Endothelial cell of umbilical vein (primary cell): ENCODE results near the gene RAB12. TPM values are rescaled to one million over a fixed set of nuclear protein-coding genes. Genes with fewer than 3 reads are reported as not detected.

Experiments used
- BruUV-seq: library from RNA; stranded (reverse); fragments of 400-500 nt; replicated peaks from 2 replicates; lab custom pipeline; 2021; lab: Mats Ljungman, UMichigan
- CTCF ChIA-PET: fragments of 300-600, 350-600 bp; sonication (Branson Sonifier 250); formaldehyde crosslinking; loops from one replicate; lab custom pipeline; 2021; ENCODE audit warnings: antibody characterized with exemption, inconsistent platforms; lab: Charles Lee
- POLR2A ChIA-PET: fragments of 300-600, 350-600 bp; sonication (Branson Sonifier 250); formaldehyde crosslinking; loops from one replicate; lab custom pipeline; 2021; ENCODE audit warnings: antibody characterized with exemption, inconsistent platforms; lab: Charles Lee
- DNase-seq: peaks from one replicate; pipeline ENCODE4 v3.0.0-alpha.2; 2011; ENCODE audit warnings: low read depth, low spot score
- FAIRE-seq: peaks from 2 replicates; lab custom pipeline; 2011; peaks lifted over from hg19 to GRCh38; lab: Jason Lieb, UNC
- H2AFZ ChIP-seq: 2 replicates; pipeline ENCODE4 v1.6.0; 2012; ENCODE audit warnings: low read depth, low read length, control low read depth, inconsistent platforms
- H3K27ac ChIP-seq: 2 replicates; pipeline ENCODE4 v1.5.1; 2011; ENCODE audit warnings: low read depth, mild to moderate bottlenecking, control low read depth, low read length, moderate library complexity; ENCODE audit not compliant: insufficient read depth
- H3K27me3 ChIP-seq, 2 experiments: 2 replicates each; pipeline versions ENCODE4 v1.6.0 to v1.6.1; 2011; ENCODE audit warnings: low read length in 2 of 2, mixed read lengths in 1 of 2; ENCODE audit not compliant: control insufficient read depth in 2 of 2, insufficient read depth in 2 of 2
- H3K36me3 ChIP-seq, 2 experiments: 2 replicates in 1 of 2; 3 replicates in 1 of 2; pipeline ENCODE4 v1.5.1; 2011; ENCODE audit warnings: low read length in 2 of 2, mild to moderate bottlenecking in 1 of 2, moderate library complexity in 1 of 2; ENCODE audit not compliant: control insufficient read depth in 2 of 2, insufficient read depth in 2 of 2; ENCODE audit errors: extremely low read depth in 1 of 2
- H3K4me1 ChIP-seq: 3 replicates; pipeline ENCODE4 v1.5.1; 2011; ENCODE audit warnings: mild to moderate bottlenecking, low read length; ENCODE audit not compliant: control insufficient read depth, insufficient read depth; ENCODE audit errors: extremely low read depth
- H3K4me2 ChIP-seq: 2 replicates; pipeline ENCODE4 v1.6.1; 2011; ENCODE audit warnings: low read length, control low read depth, mixed read lengths; ENCODE audit not compliant: insufficient read depth
- H3K4me3 ChIP-seq, 3 experiments: fragments of 200-600 bp in 1 of 3; sonication (generic), shearing (Covaris generic) in 1 of 3; replicated peaks in 1 of 3; 2 replicates each; pipeline ENCODE4 v1.5.1; 2011 to 2016; ENCODE audit warnings: control low read depth in 3 of 3, low read length in 3 of 3, mild to moderate bottlenecking in 2 of 3, inconsistent platforms in 1 of 3, low read depth in 1 of 3, moderate library complexity in 1 of 3; ENCODE audit not compliant: insufficient read depth in 1 of 3
- H3K79me2 ChIP-seq: 2 replicates; pipeline ENCODE4 v1.6.0; 2012; ENCODE audit warnings: low read length, inconsistent platforms; ENCODE audit not compliant: control insufficient read depth, insufficient read depth
- H3K9ac ChIP-seq: replicated peaks from 2 replicates; pipeline ENCODE3; 2011; ENCODE audit warnings: low read length, control low read depth; ENCODE audit not compliant: insufficient read depth; ENCODE audit errors: extremely low read depth
- H3K9me1 ChIP-seq: replicated peaks from 3 replicates; pipeline ENCODE4 v1.6.0; 2011; ENCODE audit warnings: mild to moderate bottlenecking, low read length; ENCODE audit not compliant: control insufficient read depth, insufficient read depth; ENCODE audit errors: extremely low read depth
- H3K9me3 ChIP-seq: replicated peaks from 2 replicates; pipeline ENCODE4 v1.5.1; 2012; ENCODE audit warnings: low read length, inconsistent platforms; ENCODE audit not compliant: control insufficient read depth, insufficient read depth
- H4K20me1 ChIP-seq: replicated peaks from 2 replicates; pipeline ENCODE3; 2011; ENCODE audit warnings: mild to moderate bottlenecking, low read length; ENCODE audit not compliant: control insufficient read depth, insufficient read depth; ENCODE audit errors: extremely low read depth
- CTCF ChIP-seq, 2 donors: IDR thresholded peaks; 1 replicate in 1 of 2; 2 replicates in 1 of 2; pipeline ENCODE4 v1.5.1; 2011; ENCODE audit warnings: low read length in 2 of 2, mild to moderate bottlenecking in 2 of 2, moderate library complexity in 2 of 2, control low read depth in 1 of 2, inconsistent platforms in 1 of 2, low read depth in 1 of 2; ENCODE audit not compliant: insufficient read depth in 1 of 2; ENCODE audit errors: extremely low read depth in 1 of 2
- EZH2 ChIP-seq: IDR thresholded peaks from 2 replicates; pipeline ENCODE4 v1.6.1; 2012; ENCODE audit warnings: borderline replicate concordance, low read depth, mild to moderate bottlenecking, moderate library complexity, low read length, inconsistent platforms; ENCODE audit not compliant: severe bottlenecking
- FOS ChIP-seq: IDR thresholded peaks from 2 replicates; pipeline ENCODE4 v1.6.1; 2011; ENCODE audit warnings: mild to moderate bottlenecking, low read length, moderate library complexity, borderline replicate concordance; ENCODE audit not compliant: insufficient read depth
- GATA2 ChIP-seq: IDR thresholded peaks from 2 replicates; pipeline ENCODE4 v1.7.0; 2011; ENCODE audit warnings: low read depth, mild to moderate bottlenecking, moderate library complexity, mixed read lengths, low read length; ENCODE audit not compliant: insufficient read length, insufficient read depth
- MAX ChIP-seq: IDR thresholded peaks from 2 replicates; pipeline ENCODE4 v1.6.1; 2011; ENCODE audit not compliant: insufficient read depth, insufficient read length
- MYC ChIP-seq: IDR thresholded peaks from one replicate; pipeline ENCODE4 v1.6.1; 2011; ENCODE audit warnings: mild to moderate bottlenecking, low read depth, low read length
- POLR2A ChIP-seq: IDR thresholded peaks from 2 replicates; pipeline ENCODE4 v1.6.1; 2012; ENCODE audit warnings: low read depth, mild to moderate bottlenecking, control low read depth, low read length
- POLR2AphosphoS5 ChIP-seq: IDR thresholded peaks from 2 replicates; pipeline ENCODE4 v1.6.1; 2012; ENCODE audit warnings: low read depth, mild to moderate bottlenecking, control low read depth, low read length, moderate library complexity; ENCODE audit not compliant: insufficient read depth
- dilution Hi-C: fragments of 300-500 bp; cut with MboI; formaldehyde crosslinking; loops from one replicate; pipeline ENCODE4 v1.15.0; 2019; ENCODE audit warnings: low sequenced_read_pairs; ENCODE audit not compliant: extremely low pct_ligation_motif_present
- intact Hi-C: fragments of 100-400 bp; cut with micrococcal nuclease; formaldehyde crosslinking; loops from one replicate; pipeline ENCODE4 v1.10.0; 2022
- polyA plus RNA-seq, 4 experiments: library from polyadenylated mRNA; depleted of rRNA in 3 of 4; stranded (reverse) in 3 of 4; unstranded in 1 of 4; fragments of >200 nt; gene quantifications; 2 replicates each; pipeline versions ENCODE4 v1.2.1 to v1.2.3, GENCODE V29; 2011 to 2012; ENCODE audit warnings: missing spikeins in 1 of 4
- total RNA-seq: library from RNA; stranded (reverse); gene quantifications from 2 replicates; pipeline ENCODE4 v1.2.3, GENCODE V29; 2021

RAB12 gene
- total and polyA plus RNA-seq, 2 donors (not counting 3 experiments of a cell fraction or from before 2014, with no cell fraction given), result 11.5 to 42.0 TPM

DNA sequence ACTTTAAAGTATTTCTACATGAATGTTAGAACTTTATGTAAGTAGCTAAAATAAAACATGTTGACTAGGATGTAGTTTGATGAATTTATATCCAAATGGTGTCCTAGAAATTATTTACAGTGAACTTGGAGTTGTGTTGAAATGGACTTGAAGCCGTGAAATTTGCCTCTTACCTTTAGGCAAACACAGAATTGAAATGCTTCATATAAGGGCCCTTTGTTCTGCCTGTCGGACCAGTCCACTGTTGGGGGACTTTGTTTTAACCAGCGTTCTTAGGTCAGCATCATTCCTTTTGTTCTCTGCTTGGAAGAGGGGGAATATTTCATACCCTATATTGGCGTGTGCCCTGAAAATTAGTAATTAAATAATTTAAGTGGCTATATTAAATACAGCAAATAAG, 18.3 kb downstream of the RAB12 start:
- dilution Hi-C loops, result loop anchor here (25.0 kb wide), 1 partner anchor 360 kb away; no protein-coding TSS in a partner anchor
- BruUV-seq, result no TSS peak

More for the DNA sequence above, 18.3 kb downstream of the RAB12 start:
- DNase-seq (no peak), FAIRE-seq (no peak)
- Histone ChIP-seq H3K27me3 (no peaks in the 10 kb centered on the region), H3K36me3 (peaks cover 4 to 5% of the 10 kb centered on the region in 2 experiments), H4K20me1 (no peaks in the 10 kb centered on the region), H3K79me2 (peaks cover 58% of the 10 kb centered on the region), H3K4me1 (peaks cover 12% of the 10 kb centered on the region), H3K4me2 (no peak overlapping the region), H3K9ac (no peak overlapping the region), H2AFZ (no peak overlapping the region), H3K27ac (no peak overlapping the region), H3K4me3 (no peak overlapping the region), H3K9me3 (no peaks in the 10 kb centered on the region), H3K9me1 (no peaks in the 10 kb centered on the region)
- ChIA-PET CTCF (interaction anchor here (1.0 to 3.2 kb wide), 2 partner anchors 18 to 26 kb away, joined by 3 to 19 read pairs; partner anchors contain the start of gene RAB12), POLR2A (no interaction called here)
- TF ChIP-seq MAX (no peak), EZH2 (no peak), POLR2AphosphoS5 (no peak), GATA2 (no peak), MYC (no peak), POLR2A (no peak), CTCF (IDR thresholded peaks at IDR 0.05; ENCODE audit: extremely low read depth in 1 of 2, insufficient read depth in 1 of 2, low read depth in 1 of 2, low read length in 2 of 2) (no peak), FOS (no peak)
- intact Hi-C loops, result no loop called here
